GM21825 (cell line): Measurements from ENCODE around the gene MYD88.
"Not testable (repeated sequence)": the region's sequence is repeated elsewhere in the genome, so short reads cannot be mapped to it uniquely, and the experiment has no call there.

Experiments
- ATAC-seq: cut with Tn5 transposase; IDR thresholded peaks from one replicate; pipeline ENCODE4 v1.9.1; 2021; ENCODE audit warnings: mild to moderate bottlenecking, moderate library complexity; ENCODE audit not compliant: unreplicated experiment

The MYD88 gene

GRCh38 chr3:38140326-38141172 is 2.1 kb downstream of the MYD88 start:
- ATAC-seq = no peak

GRCh38 chr3:38141173-38141951 is 2.9 kb downstream of the MYD88 start:
- no peak for ATAC-seq

- no peak for ATAC-seq
Observed at GRCh38 chr3:38141952-38142273, 3.5 kb downstream of the MYD88 start.

- ATAC-seq = no peak
Observed at GRCh38 chr3:38142959-38143358, 4.5 kb downstream of the MYD88 start.

GRCh38 chr3:38143511-38143910 is 5.0 kb downstream of the MYD88 start:
- no peak for ATAC-seq

GRCh38 chr3:38146504-38146903 is 8.0 kb downstream of the MYD88 start:
- ATAC-seq = no peak

- ATAC-seq = no peak
Observed at GRCh38 chr3:38147421-38147820, 9.0 kb downstream of the MYD88 start.

- no peak for ATAC-seq
Observed at GRCh38 chr3:38148311-38148882, 9.9 kb downstream of the MYD88 start.

GRCh38 chr3:38149708-38150107 is 11.2 kb downstream of the MYD88 start:
- no peak for ATAC-seq

- ATAC-seq = no peak
Observed at GRCh38 chr3:38150780-38151528, 12.5 kb downstream of the MYD88 start.

- no peak for ATAC-seq
Observed at GRCh38 chr3:38151667-38152265, 13.3 kb downstream of the MYD88 start.

- ATAC-seq = no peak
Observed at GRCh38 chr3:38152609-38153008, 14.1 kb downstream of the MYD88 start.

GRCh38 chr3:38153221-38153620 is 14.8 kb downstream of the MYD88 start:
- ATAC-seq = no peak

GRCh38 chr3:38154033-38154494 is 15.6 kb downstream of the MYD88 start:
- no peak for ATAC-seq

- no peak for ATAC-seq
Observed at GRCh38 chr3:38154625-38155255, 16.3 kb downstream of the MYD88 start.

GRCh38 chr3:38155825-38156224 is 17.4 kb downstream of the MYD88 start:
- ATAC-seq = no peak

GRCh38 chr3:38157117-38157516 is 18.7 kb downstream of the MYD88 start:
- no peak for ATAC-seq

- ATAC-seq = no peak
Observed at GRCh38 chr3:38157595-38157994, 19.1 kb downstream of the MYD88 start.

- ATAC-seq = no peak
Observed at GRCh38 chr3:38158472-38158871, 20.0 kb downstream of the MYD88 start.

GRCh38 chr3:38160704-38161103 is 22.2 kb downstream of the MYD88 start:
- not testable (repeated sequence) for ATAC-seq
